DND-41 (cell line): ENCODE data around the gene PADI2.

Source experiments
- ATAC-seq: fragments of 200-7000 bp; cut with Tn5 transposase; 3 replicates; pipeline ENCODE4 v1.9.1; 2021; ENCODE audit warnings: low read depth; ENCODE audit not compliant: insufficient read depth
- DNase-seq: peaks from one replicate; pipeline ENCODE4 v3.0.0-alpha.2; 2020
- H2AFZ ChIP-seq: 2 replicates; pipeline ENCODE4 v1.6.0; 2012; ENCODE audit warnings: low read depth, low read length
- H3K27ac ChIP-seq: 2 replicates; pipeline ENCODE4 v1.5.1; 2012; ENCODE audit warnings: low read length, inconsistent platforms
- H3K27me3 ChIP-seq: fragments of 200-600 bp; sonication (generic); 2 replicates; pipeline ENCODE4 v1.6.0; 2012; ENCODE audit warnings: low read length, mild to moderate bottlenecking, inconsistent platforms; ENCODE audit not compliant: insufficient read depth, poor library complexity
- H3K36me3 ChIP-seq: 2 replicates; pipeline ENCODE4 v1.5.1; 2012; ENCODE audit warnings: low read length, inconsistent platforms; ENCODE audit not compliant: insufficient read depth
- H3K4me1 ChIP-seq: 2 replicates; pipeline ENCODE4 v1.5.1; 2012; ENCODE audit warnings: mild to moderate bottlenecking, low read length; ENCODE audit not compliant: insufficient read depth
- H3K4me2 ChIP-seq: 2 replicates; pipeline ENCODE4 v1.6.0; 2012; ENCODE audit warnings: mild to moderate bottlenecking, moderate library complexity, low read length, inconsistent platforms; ENCODE audit not compliant: insufficient read depth
- H3K4me3 ChIP-seq, 2 experiments: fragments of 200-600 bp in 1 of 2; shearing (Covaris generic) in 1 of 2; 2 replicates each; pipeline ENCODE4 v1.5.1; 2012 to 2016; ENCODE audit warnings: inconsistent platforms in 2 of 2, low read length in 2 of 2, mild to moderate bottlenecking in 2 of 2, low read depth in 1 of 2, moderate library complexity in 1 of 2
- H3K79me2 ChIP-seq: 2 replicates; pipeline ENCODE4 v1.6.0; 2012; ENCODE audit warnings: low read length, inconsistent platforms; ENCODE audit not compliant: insufficient read depth
- H3K9ac ChIP-seq: 2 replicates; pipeline ENCODE4 v1.6.0; 2012; ENCODE audit warnings: low read depth, mild to moderate bottlenecking, inconsistent platforms, low read length, moderate library complexity
- H3K9me3 ChIP-seq: 2 replicates; pipeline ENCODE4 v1.5.1; 2012; ENCODE audit warnings: low read length, moderate library complexity, mild to moderate bottlenecking, inconsistent platforms; ENCODE audit not compliant: insufficient read depth, severe bottlenecking
- H4K20me1 ChIP-seq: 2 replicates; pipeline ENCODE4 v1.6.0; 2012; ENCODE audit warnings: low read length; ENCODE audit not compliant: insufficient read depth
- CTCF ChIP-seq: IDR thresholded peaks from 2 replicates; pipeline ENCODE4 v1.5.1; 2012; ENCODE audit warnings: borderline replicate concordance, low read length, moderate library complexity, mild to moderate bottlenecking; ENCODE audit not compliant: poor library complexity, severe bottlenecking; ENCODE audit errors: extremely low read depth
- EZH2 ChIP-seq: IDR thresholded peaks from 3 replicates; pipeline ENCODE4 v1.6.1; 2012; ENCODE audit warnings: borderline replicate concordance, low read depth, mild to moderate bottlenecking, moderate library complexity, low read length, inconsistent platforms; ENCODE audit not compliant: severe bottlenecking

PADI2 gene

GRCh38 chr1:17040135-17040534 is 79.1 kb downstream of the PADI2 start:
- no peak overlapping the region for H3K9ac ChIP-seq
- no peak overlapping the region for H3K4me2 ChIP-seq
- no peak overlapping the region for H3K4me3 ChIP-seq
- no peak overlapping the region for H3K27ac ChIP-seq
- no peak for TF ChIP-seq CTCF
- no peaks in the 10 kb centered on the region for H3K4me1 ChIP-seq
- no peak for DNase-seq
- peaks cover 69% of the 10 kb centered on the region for H3K36me3 ChIP-seq
- no peak for ATAC-seq
- H2AFZ ChIP-seq, result no peak overlapping the region
- H3K79me2 ChIP-seq, result peaks cover 26% of the 10 kb centered on the region; the same call in 1 of the 2 replicates
- H3K9me3 ChIP-seq, result no peaks in the 10 kb centered on the region
- H3K27me3 ChIP-seq, result no peaks in the 10 kb centered on the region
- H4K20me1 ChIP-seq, result peaks cover 3% of the 10 kb centered on the region; the same call in 1 of the 2 replicates

GRCh38 chr1:17039522-17039921 is 79.7 kb downstream of the PADI2 start:
- H3K9me3 ChIP-seq, result no peaks in the 10 kb centered on the region
- H3K4me2 ChIP-seq, result no peak overlapping the region
- no peak overlapping the region for H3K27ac ChIP-seq
- H3K36me3 ChIP-seq, result peaks cover 67% of the 10 kb centered on the region
- H3K79me2 ChIP-seq, result peaks cover 24% of the 10 kb centered on the region; the same call in 1 of the 2 replicates
- H3K4me1 ChIP-seq, result no peaks in the 10 kb centered on the region
- no peak for TF ChIP-seq CTCF
- TF ChIP-seq EZH2, result no peak
- H3K9ac ChIP-seq, result no peak overlapping the region
- no peak overlapping the region for H2AFZ ChIP-seq
- ATAC-seq, result no peak
- H4K20me1 ChIP-seq, result no peaks in the 10 kb centered on the region
- H3K27me3 ChIP-seq, result no peaks in the 10 kb centered on the region
- no peak overlapping the region for H3K4me3 ChIP-seq
- no peak for DNase-seq

- no peak for DNase-seq
- TF ChIP-seq CTCF (no peak), EZH2 (no peak)
- H3K4me3 ChIP-seq, result no peak overlapping the region
Observed at GRCh38 chr1:17033481-17033880, 85.8 kb downstream of the PADI2 start.

GRCh38 chr1:17032741-17033140 is 86.5 kb downstream of the PADI2 start:
- Histone ChIP-seq H3K27me3 (no peaks in the 10 kb centered on the region), H3K4me2 (no peak overlapping the region), H3K4me3 (no peak overlapping the region), H2AFZ (no peak overlapping the region), H3K36me3 (peaks cover 75% of the 10 kb centered on the region), H3K9me3 (no peaks in the 10 kb centered on the region), H4K20me1 (no peaks in the 10 kb centered on the region; the same call in 1 of the 2 replicates), H3K9ac (no peak overlapping the region), H3K4me1 (no peaks in the 10 kb centered on the region), H3K79me2 (peaks cover 17% of the 10 kb centered on the region; the same call in 1 of the 2 replicates), H3K27ac (no peak overlapping the region)
- ATAC-seq (no peak), DNase-seq (no peak)
- TF ChIP-seq CTCF, result no peak

More at GRCh38 chr1:17033481-17033880, 85.8 kb downstream of the PADI2 start:
- Histone ChIP-seq H2AFZ (no peak overlapping the region), H3K27me3 (no peaks in the 10 kb centered on the region), H3K4me2 (no peak overlapping the region), H3K4me1 (no peaks in the 10 kb centered on the region), H3K27ac (no peak overlapping the region), H3K9me3 (no peaks in the 10 kb centered on the region), H4K20me1 (no peaks in the 10 kb centered on the region; the same call in 1 of the 2 replicates), H3K9ac (no peak overlapping the region), H3K36me3 (peaks cover 70% of the 10 kb centered on the region), H3K79me2 (peaks cover 19% of the 10 kb centered on the region; the same call in 1 of the 2 replicates)
- no peak for ATAC-seq
